HEK293 (cell line): ENCODE results near the gene TNFAIP1.

Experiments used
- BCL6B ChIP-seq: fragments of 450-650 bp; formaldehyde crosslinking; IDR thresholded peaks from 2 replicates; pipeline ENCODE4 v1.5.1; 2017; ENCODE audit warnings: missing biosample characterization, missing genetic modification characterization
- FEZF1 ChIP-seq: fragments of 450-650 bp; formaldehyde crosslinking; IDR thresholded peaks from 2 replicates; pipeline ENCODE4 v1.5.1; 2016; ENCODE audit warnings: missing biosample characterization, missing genetic modification characterization
- GFI1B ChIP-seq: fragments of 450-650 bp; formaldehyde crosslinking; IDR thresholded peaks from 2 replicates; pipeline ENCODE4 v1.5.1; 2016; ENCODE audit warnings: missing biosample characterization, missing genetic modification characterization
- KLF10 ChIP-seq: fragments of 450-650 bp; IDR thresholded peaks from 2 replicates; pipeline ENCODE4 v1.5.1; 2018; ENCODE audit warnings: missing biosample characterization, mild to moderate bottlenecking, missing genetic modification characterization
- KLF16 ChIP-seq: fragments of 450-650 bp; formaldehyde crosslinking; IDR thresholded peaks from 2 replicates; pipeline ENCODE4 v1.5.1; 2017; ENCODE audit warnings: missing biosample characterization, missing genetic modification characterization
- KLF17 ChIP-seq: fragments of 450-650 bp; formaldehyde crosslinking; IDR thresholded peaks from 2 replicates; pipeline ENCODE4 v1.5.1; 2016; ENCODE audit warnings: missing biosample characterization, missing genetic modification characterization
- OSR2 ChIP-seq: fragments of 450-650 bp; formaldehyde crosslinking; IDR thresholded peaks from 2 replicates; pipeline ENCODE4 v1.5.1; 2016; ENCODE audit warnings: missing biosample characterization, missing genetic modification characterization
- RBAK ChIP-seq: fragments of 450-650 bp; formaldehyde crosslinking; IDR thresholded peaks from 2 replicates; pipeline ENCODE4 v1.5.1; 2016; ENCODE audit warnings: missing biosample characterization, missing genetic modification characterization
- TCF7L2 ChIP-seq: IDR thresholded peaks from 2 replicates; pipeline ENCODE4 v1.6.1; 2011; ENCODE audit warnings: low read depth, mild to moderate bottlenecking, inconsistent platforms, low read length, moderate library complexity, borderline replicate concordance
- TRIM28 ChIP-seq: IDR thresholded peaks from 2 replicates; pipeline ENCODE4 v1.6.1; 2011; ENCODE audit warnings: low read length, control low read depth, borderline replicate concordance
- ZBTB7A ChIP-seq: fragments of 450-650 bp; formaldehyde crosslinking; IDR thresholded peaks from 2 replicates; pipeline ENCODE4 v1.5.1; 2016; ENCODE audit warnings: low read depth, missing biosample characterization, missing genetic modification characterization
- ZEB2 ChIP-seq: fragments of 450-650 bp; formaldehyde crosslinking; IDR thresholded peaks from 2 replicates; pipeline ENCODE4 v1.5.1; 2016; ENCODE audit warnings: missing biosample characterization, missing genetic modification characterization
- ZIC2 ChIP-seq: fragments of 450-650 bp; formaldehyde crosslinking; IDR thresholded peaks from 2 replicates; pipeline ENCODE4 v1.5.1; 2016; ENCODE audit warnings: missing biosample characterization, missing genetic modification characterization
- ZNF112 ChIP-seq: fragments of 450-650 bp; formaldehyde crosslinking; IDR thresholded peaks from 2 replicates; pipeline ENCODE4 v1.5.0; 2017; ENCODE audit warnings: missing biosample characterization, missing genetic modification characterization
- ZNF148 ChIP-seq: fragments of 450-650 bp; formaldehyde crosslinking; IDR thresholded peaks from 2 replicates; pipeline ENCODE4 v1.5.0; 2017; ENCODE audit warnings: missing biosample characterization, missing genetic modification characterization, borderline replicate concordance
- ZNF174 ChIP-seq: fragments of 450-650 bp; formaldehyde crosslinking; IDR thresholded peaks from 2 replicates; pipeline ENCODE4 v1.5.0; 2017; ENCODE audit warnings: missing biosample characterization, mild to moderate bottlenecking, missing genetic modification characterization
- ZNF175 ChIP-seq: fragments of 450-650 bp; formaldehyde crosslinking; IDR thresholded peaks from 2 replicates; pipeline ENCODE4 v1.5.1; 2016; ENCODE audit warnings: missing biosample characterization, missing genetic modification characterization
- ZNF2 ChIP-seq: fragments of 450-650 bp; formaldehyde crosslinking; IDR thresholded peaks from 2 replicates; pipeline ENCODE4 v1.5.1; 2016; ENCODE audit warnings: missing biosample characterization, missing genetic modification characterization
- ZNF211 ChIP-seq: fragments of 450-650 bp; formaldehyde crosslinking; IDR thresholded peaks from 2 replicates; pipeline ENCODE4 v1.5.1; 2016; ENCODE audit warnings: low read depth, missing biosample characterization, missing genetic modification characterization
- ZNF26 ChIP-seq: fragments of 450-650 bp; formaldehyde crosslinking; IDR thresholded peaks from 2 replicates; pipeline ENCODE4 v1.5.1; 2016; ENCODE audit warnings: missing biosample characterization, missing genetic modification characterization
- ZNF324 ChIP-seq: fragments of 450-650 bp; formaldehyde crosslinking; IDR thresholded peaks from 2 replicates; pipeline ENCODE4 v1.5.1; 2016; ENCODE audit warnings: missing biosample characterization, missing genetic modification characterization
- ZNF335 ChIP-seq: fragments of 450-650 bp; formaldehyde crosslinking; conservative IDR thresholded peaks from 2 replicates; pipeline ENCODE4 v1.5.1; 2016; ENCODE audit warnings: missing biosample characterization, missing genetic modification characterization
- ZNF37A ChIP-seq: fragments of 450-650 bp; IDR thresholded peaks from 2 replicates; pipeline ENCODE4 v1.5.1; 2018; ENCODE audit warnings: missing biosample characterization, missing genetic modification characterization
- ZNF510 ChIP-seq: fragments of 450-650 bp; formaldehyde crosslinking; IDR thresholded peaks from 2 replicates; pipeline ENCODE4 v1.5.1; 2018; ENCODE audit warnings: mild to moderate bottlenecking, missing genetic modification characterization, missing biosample characterization; ENCODE audit not compliant: insufficient replicate concordance
- ZNF549 ChIP-seq: fragments of 450-650 bp; IDR thresholded peaks from 2 replicates; pipeline ENCODE4 v1.5.1; 2018; ENCODE audit warnings: missing biosample characterization, missing genetic modification characterization, mild to moderate bottlenecking, inconsistent platforms, moderate library complexity
- ZNF560 ChIP-seq: fragments of 450-650 bp; formaldehyde crosslinking; IDR thresholded peaks from 2 replicates; pipeline ENCODE4 v1.5.1; 2017; ENCODE audit warnings: missing biosample characterization, missing genetic modification characterization, borderline replicate concordance
- ZNF623 ChIP-seq: fragments of 450-650 bp; formaldehyde crosslinking; IDR thresholded peaks from 2 replicates; pipeline ENCODE4 v1.5.1; 2016; ENCODE audit warnings: missing biosample characterization, missing genetic modification characterization
- ZNF704 ChIP-seq: fragments of 450-650 bp; formaldehyde crosslinking; IDR thresholded peaks from 2 replicates; pipeline ENCODE4 v1.5.1; 2016; ENCODE audit warnings: missing biosample characterization, missing genetic modification characterization
- ZNF768 ChIP-seq: fragments of 450-650 bp; formaldehyde crosslinking; IDR thresholded peaks from 2 replicates; pipeline ENCODE4 v1.5.1; 2018; ENCODE audit warnings: missing biosample characterization, mild to moderate bottlenecking, missing genetic modification characterization
- ZNF830 ChIP-seq: fragments of 450-650 bp; IDR thresholded peaks from 2 replicates; pipeline ENCODE4 v1.5.0; 2018; ENCODE audit warnings: missing biosample characterization, missing genetic modification characterization, low read depth, mild to moderate bottlenecking, moderate library complexity
- ZNF843 ChIP-seq: fragments of 450-650 bp; formaldehyde crosslinking; IDR thresholded peaks from 2 replicates; pipeline ENCODE4 v1.5.1; 2016; ENCODE audit warnings: missing biosample characterization, missing genetic modification characterization
- TF ChIP-seq, protein P1 (sequence below): fragments of 450-650 bp; formaldehyde crosslinking; IDR thresholded peaks from 2 replicates; pipeline ENCODE4 v1.5.1; 2017; ENCODE audit warnings: missing biosample characterization, missing genetic modification characterization

TNFAIP1 gene

DNA sequence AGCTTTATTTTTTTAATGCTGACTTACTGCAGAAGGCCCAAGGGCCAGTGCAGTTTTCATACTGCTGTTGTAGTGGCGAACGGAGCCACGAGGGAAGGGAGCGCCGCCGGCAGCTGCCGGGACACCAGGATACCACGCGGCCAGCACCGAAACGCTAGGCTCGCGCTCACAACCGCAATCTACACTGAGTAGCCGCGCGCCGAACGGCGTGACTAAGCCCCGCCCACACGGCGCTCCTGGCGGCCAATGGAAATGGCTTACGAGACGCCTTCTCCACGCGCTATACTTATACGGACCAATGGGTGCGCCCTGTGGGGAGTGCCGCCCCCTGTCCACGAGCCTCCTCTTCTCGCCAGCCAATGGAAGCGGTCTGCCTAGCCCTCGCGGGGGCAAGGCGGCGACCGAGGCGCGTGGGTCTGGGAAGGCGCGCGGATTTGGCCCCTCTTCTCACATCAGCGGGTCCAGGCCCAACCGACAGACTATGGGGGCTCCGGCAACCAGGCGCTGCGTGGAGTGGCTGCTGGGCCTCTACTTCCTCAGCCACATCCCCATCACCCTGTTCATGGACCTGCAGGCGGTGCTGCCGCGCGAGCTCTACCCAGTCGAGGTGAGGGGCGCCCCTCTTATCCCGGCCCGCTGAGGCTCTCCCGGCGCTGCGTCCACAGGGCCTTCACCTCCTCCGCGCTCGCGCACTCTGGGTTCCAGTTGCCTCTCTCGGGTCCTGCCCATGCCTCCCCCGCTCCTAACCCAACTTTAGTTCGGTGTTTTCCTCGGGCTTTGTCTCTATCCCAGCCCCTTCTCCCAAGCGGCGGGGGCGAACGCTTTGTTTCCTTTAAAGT, 16.6 kb upstream of the TNFAIP1 start, which contains the start of gene TMEM97 (continued):
- TF ChIP-seq ZNF211 (tag by site-specific recombination), result no peak
- TF ChIP-seq ZNF175 (tag by site-specific recombination), result no peak
- TF ChIP-seq KLF10, result peak; percentile 91
- TF ChIP-seq TRIM28, result no peak
- TF ChIP-seq ZNF843 (tag by site-specific recombination), result peak; percentile 52; the same call in 1 of the 2 replicates
- TF ChIP-seq ZNF830, result no peak
- no peak for TF ChIP-seq TCF7L2
- TF ChIP-seq ZNF335 (tag by site-specific recombination), result peak; percentile 94
- no peak for TF ChIP-seq ZNF768
- TF ChIP-seq ZNF148 (tag by site-specific recombination), result no peak
- peak; percentile 43; the same call in 1 of the 2 replicates for TF ChIP-seq KLF16 (tag by site-specific recombination)
- TF ChIP-seq GFI1B (tag by site-specific recombination), result peak; percentile 29; the same call in 1 of the 2 replicates
- no peak for TF ChIP-seq ZNF26 (tag by site-specific recombination)
- no peak for TF ChIP-seq ZNF510 (tag by site-specific recombination)
- no peak for TF ChIP-seq ZNF174
- TF ChIP-seq ZNF37A (tag by site-specific recombination), result no peak
- TF ChIP-seq OSR2 (tag by site-specific recombination), result no peak
- no peak for TF ChIP-seq BCL6B (tag by site-specific recombination)
- no peak for TF ChIP-seq ZNF704 (tag by site-specific recombination)
- TF ChIP-seq ZNF2, result peak; percentile 55
- no peak; the same call in 1 of the 2 replicates for TF ChIP-seq ZIC2 (tag by site-specific recombination)
- peak; percentile 83 for TF ChIP-seq ZEB2
- TF ChIP-seq FEZF1 (tag by site-specific recombination), result no peak
- TF ChIP-seq ZBTB7A (tag by site-specific recombination), result peak; percentile 87; the same call in 1 of the 2 replicates
- no peak for TF ChIP-seq ZNF560
- 0 out of 2 replicates have a peak, but pooled peaks have one; percentile 12 for TF ChIP-seq ZNF324 (tag by site-specific recombination)
- TF ChIP-seq RBAK, result no peak
- no peak for TF ChIP-seq ZNF623 (tag by site-specific recombination)
- no peak for TF ChIP-seq ZNF112
- TF ChIP-seq, protein P1, sequence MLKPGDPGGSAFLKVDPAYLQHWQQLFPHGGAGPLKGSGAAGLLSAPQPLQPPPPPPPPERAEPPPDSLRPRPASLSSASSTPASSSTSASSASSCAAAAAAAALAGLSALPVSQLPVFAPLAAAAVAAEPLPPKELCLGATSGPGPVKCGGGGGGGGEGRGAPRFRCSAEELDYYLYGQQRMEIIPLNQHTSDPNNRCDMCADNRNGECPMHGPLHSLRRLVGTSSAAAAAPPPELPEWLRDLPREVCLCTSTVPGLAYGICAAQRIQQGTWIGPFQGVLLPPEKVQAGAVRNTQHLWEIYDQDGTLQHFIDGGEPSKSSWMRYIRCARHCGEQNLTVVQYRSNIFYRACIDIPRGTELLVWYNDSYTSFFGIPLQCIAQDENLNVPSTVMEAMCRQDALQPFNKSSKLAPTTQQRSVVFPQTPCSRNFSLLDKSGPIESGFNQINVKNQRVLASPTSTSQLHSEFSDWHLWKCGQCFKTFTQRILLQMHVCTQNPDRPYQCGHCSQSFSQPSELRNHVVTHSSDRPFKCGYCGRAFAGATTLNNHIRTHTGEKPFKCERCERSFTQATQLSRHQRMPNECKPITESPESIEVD (tag by site-specific recombination), result no peak
- no peak for TF ChIP-seq ZNF549
- TF ChIP-seq KLF17 (tag by site-specific recombination), result peak; percentile 74
